HG03196 (cell line): ENCODE results near the gene KLHL33.
"Not testable (repeated sequence)": the region's sequence is repeated elsewhere in the genome, so short reads cannot be mapped to it uniquely, and the experiment has no call there.

ENCODE experiments used
- ATAC-seq: cut with Tn5 transposase; IDR thresholded peaks from one replicate; pipeline ENCODE4 v1.9.1; 2021; ENCODE audit not compliant: unreplicated experiment

KLHL33 gene

GRCh38 chr14:20452831-20453230 lies 16.9 kb upstream of the KLHL33 start:
- not testable (repeated sequence) for ATAC-seq

GRCh38 chr14:20446889-20447288 lies 10.9 kb upstream of the KLHL33 start:
- ATAC-seq: no peak

GRCh38 chr14:20443650-20444049 lies 7.7 kb upstream of the KLHL33 start:
- not testable (repeated sequence) for ATAC-seq

GRCh38 chr14:20441461-20441860 lies 5.5 kb upstream of the KLHL33 start:
- no peak for ATAC-seq

- no peak for ATAC-seq
Observed at GRCh38 chr14:20440882-20441281, 4.9 kb upstream of the KLHL33 start.

- no peak for ATAC-seq
Observed at GRCh38 chr14:20440465-20440864, 4.5 kb upstream of the KLHL33 start.

GRCh38 chr14:20438664-20439063 lies 2.7 kb upstream of the KLHL33 start:
- no peak for ATAC-seq

GRCh38 chr14:20436363-20436755 lies 393 bp upstream of the KLHL33 start:
- ATAC-seq: no peak

GRCh38 chr14:20434701-20435581 lies 1.0 kb downstream of the KLHL33 start:
- ATAC-seq: no peak

GRCh38 chr14:20429801-20430669 lies 5.9 kb downstream of the KLHL33 start:
- ATAC-seq: no peak

GRCh38 chr14:20428802-20429201 lies 7.2 kb downstream of the KLHL33 start:
- ATAC-seq: no peak

GRCh38 chr14:20428010-20428365 lies 8.0 kb downstream of the KLHL33 start:
- ATAC-seq: peak; percentile 24

GRCh38 chr14:20427231-20428009 lies 8.5 kb downstream of the KLHL33 start:
- ATAC-seq: peak; percentile 61

- no peak for ATAC-seq
Observed at GRCh38 chr14:20424851-20425250, 11.1 kb downstream of the KLHL33 start.

GRCh38 chr14:20422886-20423285 lies 13.1 kb downstream of the KLHL33 start:
- ATAC-seq: no peak

- ATAC-seq: no peak
Observed at GRCh38 chr14:20421267-20421666, 14.7 kb downstream of the KLHL33 start.

- no peak for ATAC-seq
Observed at GRCh38 chr14:20419419-20419818, 16.5 kb downstream of the KLHL33 start.

GRCh38 chr14:20418501-20418909 lies 17.5 kb downstream of the KLHL33 start:
- no peak for ATAC-seq

GRCh38 chr14:20417250-20418186 lies 18.4 kb downstream of the KLHL33 start:
- ATAC-seq: no peak

- no peak for ATAC-seq
Observed at GRCh38 chr14:20416223-20416622, 19.7 kb downstream of the KLHL33 start.
